HG03066 (cell line): ENCODE measurements around the gene GAA.
"Not testable (repeated sequence)": the region's sequence is repeated elsewhere in the genome, so short reads cannot be mapped to it uniquely, and the experiment has no call there.

Experiments
- ATAC-seq: cut with Tn5 transposase; IDR thresholded peaks from one replicate; pipeline ENCODE4 v1.9.1; 2021; ENCODE audit warnings: low read depth; ENCODE audit not compliant: unreplicated experiment

The GAA gene

DNA sequence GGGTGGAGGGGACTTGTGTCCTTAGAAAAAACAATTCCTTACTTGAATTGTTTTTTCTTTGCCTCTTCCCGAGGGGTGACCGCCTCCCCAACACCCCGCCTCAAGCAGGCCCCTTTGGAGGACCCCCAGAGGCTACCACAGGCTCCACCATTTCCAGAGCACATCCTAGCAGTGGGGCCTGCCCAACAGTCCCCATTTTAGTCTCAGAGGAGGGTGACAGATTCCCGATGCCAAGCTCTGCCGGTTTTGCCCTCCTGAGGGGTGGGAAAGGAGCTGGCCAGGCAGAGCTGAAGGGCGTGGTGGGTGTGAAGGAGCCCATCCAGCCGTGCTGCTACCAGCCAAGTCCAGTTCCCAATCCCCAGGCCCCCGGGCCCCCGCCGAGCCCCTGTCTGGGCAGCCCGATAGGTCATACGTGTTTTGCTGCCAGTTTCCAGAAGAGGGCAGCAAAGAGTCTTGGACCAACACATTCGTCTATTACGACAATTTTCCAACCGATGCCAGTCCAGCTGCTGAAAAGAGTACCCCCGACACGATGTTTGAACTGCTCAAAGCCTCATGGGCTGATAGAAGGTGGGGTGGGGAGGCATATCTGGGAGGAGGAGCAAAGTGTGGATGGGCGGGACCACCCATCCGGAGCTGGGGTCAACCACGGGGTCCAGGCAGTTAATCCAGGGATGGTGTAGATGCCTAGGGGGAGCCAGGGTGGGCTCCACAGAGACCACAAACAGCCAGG is 18.8 kb upstream of the GAA start:
- ATAC-seq = no peak

DNA sequence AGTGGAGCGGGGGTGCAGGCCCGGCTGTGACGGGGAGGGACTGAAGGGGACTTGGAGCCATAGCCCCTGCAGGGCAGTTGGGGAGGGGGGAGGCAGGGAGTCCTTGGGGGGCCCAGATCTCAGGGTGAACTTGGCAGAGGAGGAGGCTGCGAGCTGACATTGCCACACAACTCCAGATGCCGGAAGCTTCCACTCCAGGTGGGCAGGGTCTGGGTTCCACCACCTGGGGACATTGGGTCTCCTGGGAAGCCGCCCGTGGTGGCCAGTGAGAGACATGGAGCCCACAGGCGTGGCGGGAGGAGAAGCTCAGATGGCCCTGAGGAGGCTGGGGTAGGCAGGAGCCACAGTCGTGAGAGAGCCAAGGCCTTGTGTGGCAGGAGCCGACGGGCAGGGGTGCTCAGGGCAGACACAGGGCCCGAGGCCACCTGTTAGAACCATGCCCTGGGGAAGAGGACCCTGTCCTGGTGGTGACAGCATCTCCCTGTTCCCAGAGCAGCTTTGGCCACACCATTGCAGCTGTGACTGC is 18.2 kb upstream of the GAA start:
- no peak for ATAC-seq

DNA sequence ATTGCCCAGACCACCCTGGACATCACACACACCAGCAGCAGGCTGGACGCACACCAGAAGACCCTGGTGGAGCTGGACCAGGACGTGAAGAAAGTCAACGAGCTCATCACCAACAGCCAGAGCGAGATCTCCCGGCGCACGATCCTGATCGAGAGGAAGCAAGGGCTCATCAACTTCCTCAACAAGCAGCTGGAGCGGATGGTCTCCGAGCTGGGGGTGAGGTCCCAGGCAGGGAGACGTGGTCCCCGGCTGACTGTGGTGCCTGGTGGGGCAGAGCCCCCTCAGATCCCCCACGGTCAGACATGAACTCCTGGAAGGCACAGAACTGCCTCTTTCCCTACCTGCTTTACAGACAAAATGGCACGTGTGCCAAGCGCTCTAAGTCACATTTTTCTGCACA is 16.6 kb upstream of the GAA start:
- no peak for ATAC-seq

DNA sequence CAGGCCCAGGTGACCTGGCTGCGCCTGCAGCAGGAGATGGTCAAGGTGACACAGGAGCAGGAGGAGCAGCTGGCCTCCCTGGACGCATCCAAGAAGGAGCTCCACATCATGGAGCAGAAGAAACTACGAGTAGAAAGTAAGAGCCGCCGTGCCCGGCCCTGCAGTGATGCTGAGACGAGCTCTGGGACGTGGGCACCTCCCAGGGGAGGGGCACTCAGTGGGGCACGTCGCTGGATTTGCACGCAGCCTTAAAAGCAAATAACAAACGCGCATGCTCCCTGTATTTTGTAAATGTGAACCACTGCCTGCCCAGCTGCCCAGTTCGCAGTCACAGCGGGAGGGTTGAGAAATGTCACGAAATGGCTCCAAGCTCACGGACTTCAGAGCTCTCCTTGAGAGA is 15.3 kb upstream of the GAA start:
- ATAC-seq = no peak

DNA sequence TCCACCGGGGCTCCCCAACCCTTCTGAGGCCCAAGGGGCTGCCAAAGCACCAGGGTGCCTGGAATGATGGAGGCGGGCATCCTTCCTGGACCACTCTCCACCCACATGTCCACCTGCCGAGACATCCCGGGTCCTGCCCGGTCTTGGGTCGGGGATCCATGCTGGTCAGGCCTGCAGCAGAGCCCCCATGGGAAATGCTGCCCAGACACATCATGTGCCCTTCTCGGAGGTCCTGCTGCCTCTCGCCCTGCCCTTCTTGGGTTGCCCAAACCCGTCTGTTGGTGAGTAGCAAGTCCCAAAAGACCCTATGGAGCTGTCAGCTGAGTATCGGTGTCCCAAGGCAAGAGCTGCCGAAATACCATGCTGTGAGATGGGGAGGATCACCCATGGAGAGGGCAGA is 14.8 kb upstream of the GAA start:
- no peak for ATAC-seq

DNA sequence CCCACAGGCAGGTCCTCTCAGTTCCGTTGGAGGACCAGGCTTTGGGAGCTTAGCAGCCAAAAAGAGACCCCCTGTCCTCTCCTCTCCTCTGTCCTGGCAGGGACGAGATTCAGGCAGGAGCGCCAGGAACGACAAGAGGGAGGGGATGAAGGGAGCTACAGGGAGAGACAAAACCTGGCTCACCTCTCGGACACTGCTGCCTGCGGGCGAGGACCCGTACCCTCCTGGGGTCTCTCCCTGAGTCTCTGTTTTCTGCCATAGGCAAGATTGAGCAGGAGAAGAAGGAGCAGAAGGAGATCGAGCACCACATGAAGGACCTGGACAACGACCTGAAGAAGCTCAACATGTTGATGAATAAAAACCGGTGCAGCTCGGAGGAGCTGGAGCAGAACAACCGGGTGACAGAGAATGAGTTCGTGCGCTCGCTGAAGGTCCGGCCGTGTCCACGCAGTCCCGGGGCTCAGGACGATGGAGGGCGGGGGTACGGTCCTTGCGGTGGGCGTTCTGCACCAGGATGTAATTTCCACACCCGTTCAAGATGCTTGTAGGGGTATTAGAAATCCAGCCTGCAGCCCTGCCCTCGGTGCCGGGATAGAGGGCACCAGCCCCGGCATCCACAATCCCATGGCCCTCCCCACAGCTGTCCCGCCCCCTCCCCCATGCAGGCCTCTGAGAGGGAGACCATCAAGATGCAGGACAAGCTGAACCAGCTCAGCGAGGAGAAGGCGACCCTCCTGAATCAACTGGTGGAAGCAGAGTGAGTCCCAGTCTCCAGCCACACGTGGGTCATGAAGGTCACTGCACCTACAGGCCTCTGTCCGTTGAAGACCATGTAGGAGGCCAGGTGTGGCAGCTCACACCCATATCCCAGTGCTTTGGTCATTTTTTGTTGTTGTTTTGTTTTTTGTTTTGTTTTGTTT is 13.8 kb upstream of the GAA start:
- ATAC-seq = no peak

DNA sequence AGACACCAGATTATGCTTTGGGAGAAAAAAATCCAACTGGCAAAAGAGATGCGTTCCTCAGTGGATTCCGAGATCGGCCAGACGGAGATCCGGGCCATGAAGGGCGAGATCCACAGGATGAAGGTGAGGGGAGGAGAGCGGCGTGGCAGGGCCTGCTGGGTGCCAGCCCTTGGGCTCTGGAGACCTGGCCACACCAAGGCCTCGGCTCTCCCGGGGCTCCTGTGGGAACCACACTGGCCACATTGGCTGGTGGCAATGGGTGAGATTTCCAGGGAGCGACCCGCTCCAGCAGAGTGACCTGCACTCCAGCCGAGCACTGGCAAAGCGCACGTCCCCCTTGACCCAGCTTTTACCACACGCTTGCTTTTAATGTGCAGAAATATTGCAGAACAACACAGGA is 11.6 kb upstream of the GAA start:
- no peak for ATAC-seq

DNA sequence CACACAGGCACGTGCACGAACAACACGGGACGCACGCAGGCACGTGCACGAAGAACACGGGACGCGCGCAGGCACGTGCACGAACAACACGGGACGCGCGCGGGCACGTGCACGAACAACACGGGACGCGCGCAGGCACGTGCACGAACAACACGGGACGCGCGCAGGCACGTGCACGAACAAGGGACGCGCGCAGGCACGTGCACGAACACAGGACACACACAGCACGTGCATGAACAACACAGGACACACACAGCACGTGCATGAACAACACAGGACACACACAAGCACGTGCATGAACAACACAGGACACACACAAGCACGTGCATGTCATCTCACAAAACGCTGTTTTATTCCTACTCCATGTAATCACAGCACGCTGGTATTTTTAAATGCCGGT is 11.2 kb upstream of the GAA start:
- not testable (repeated sequence) for ATAC-seq

DNA sequence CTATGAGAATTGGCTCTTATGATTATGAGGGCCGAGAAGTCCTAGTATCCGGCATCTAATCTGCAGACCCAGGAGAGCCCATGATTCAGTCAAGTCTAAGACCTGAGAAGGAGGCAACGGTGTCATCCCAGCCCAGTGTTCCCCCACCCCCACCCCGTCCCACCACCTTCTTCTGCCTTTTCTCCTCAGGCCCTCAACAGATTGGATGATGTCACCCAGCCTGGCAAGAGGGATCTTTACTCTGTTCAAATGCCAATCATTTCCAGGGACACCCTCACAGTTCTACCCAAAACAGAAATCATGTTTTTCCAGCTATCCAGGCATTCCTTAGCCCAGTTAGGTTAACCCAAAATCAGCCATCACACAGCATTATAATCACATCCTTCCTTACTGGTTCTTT is 10.0 kb upstream of the GAA start:
- ATAC-seq = no peak

DNA sequence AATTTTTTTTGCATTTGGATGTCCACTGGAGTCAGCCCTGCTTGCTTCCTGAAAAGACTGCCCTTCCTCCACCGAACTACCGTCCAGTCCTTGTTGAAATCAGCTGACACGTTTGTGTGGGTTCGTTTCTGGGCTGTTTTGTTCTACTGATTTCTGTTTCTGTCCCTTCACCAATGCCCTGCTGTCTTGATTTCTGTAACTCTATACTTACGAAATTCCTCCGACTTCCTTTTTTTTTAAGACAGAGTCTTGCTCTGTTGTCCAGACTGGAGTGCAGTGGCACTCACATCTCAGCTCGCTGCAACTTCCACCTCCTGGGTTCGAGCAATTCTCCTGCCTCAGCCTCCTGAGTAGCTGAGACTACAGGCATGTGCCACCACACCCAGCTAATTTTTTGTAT is 8.4 kb upstream of the GAA start:
- no peak for ATAC-seq

DNA sequence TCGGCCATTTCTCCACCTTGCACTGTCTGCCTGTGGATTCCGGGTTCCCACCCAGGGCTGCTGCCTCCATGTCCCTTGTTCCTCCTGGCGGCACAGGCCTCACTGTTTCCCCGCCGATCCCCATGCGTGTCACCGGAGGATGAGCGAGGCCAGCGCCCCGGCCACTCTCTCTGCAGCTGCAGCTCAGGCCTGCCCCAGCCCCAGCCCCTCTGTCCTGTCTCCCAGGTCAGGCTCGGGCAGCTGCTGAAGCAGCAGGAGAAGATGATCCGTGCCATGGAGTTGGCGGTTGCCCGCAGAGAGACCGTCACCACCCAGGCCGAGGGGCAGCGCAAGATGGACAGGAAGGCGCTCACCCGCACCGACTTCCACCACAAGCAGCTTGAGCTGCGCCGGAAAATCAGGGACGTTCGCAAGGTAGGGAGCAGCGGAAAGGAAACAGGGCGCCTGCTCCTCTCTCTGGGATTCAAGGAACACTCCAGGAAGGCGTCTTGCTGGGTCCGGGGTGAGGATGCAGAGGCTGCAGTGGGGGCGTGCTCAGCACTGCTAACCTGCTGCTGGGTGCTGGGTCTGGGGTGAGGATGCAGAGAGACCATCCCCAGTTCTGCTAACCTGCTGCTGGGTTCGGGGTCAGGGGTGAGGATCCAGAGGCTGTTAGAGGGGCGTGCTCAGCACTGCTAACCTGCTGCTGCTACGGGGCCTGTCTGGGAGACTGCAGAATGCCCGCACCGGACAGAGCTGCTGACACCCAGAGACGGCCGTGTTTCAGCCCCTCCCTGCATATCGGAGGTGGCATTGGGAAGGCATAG is 6.1 kb upstream of the GAA start:
- ATAC-seq = no peak

DNA sequence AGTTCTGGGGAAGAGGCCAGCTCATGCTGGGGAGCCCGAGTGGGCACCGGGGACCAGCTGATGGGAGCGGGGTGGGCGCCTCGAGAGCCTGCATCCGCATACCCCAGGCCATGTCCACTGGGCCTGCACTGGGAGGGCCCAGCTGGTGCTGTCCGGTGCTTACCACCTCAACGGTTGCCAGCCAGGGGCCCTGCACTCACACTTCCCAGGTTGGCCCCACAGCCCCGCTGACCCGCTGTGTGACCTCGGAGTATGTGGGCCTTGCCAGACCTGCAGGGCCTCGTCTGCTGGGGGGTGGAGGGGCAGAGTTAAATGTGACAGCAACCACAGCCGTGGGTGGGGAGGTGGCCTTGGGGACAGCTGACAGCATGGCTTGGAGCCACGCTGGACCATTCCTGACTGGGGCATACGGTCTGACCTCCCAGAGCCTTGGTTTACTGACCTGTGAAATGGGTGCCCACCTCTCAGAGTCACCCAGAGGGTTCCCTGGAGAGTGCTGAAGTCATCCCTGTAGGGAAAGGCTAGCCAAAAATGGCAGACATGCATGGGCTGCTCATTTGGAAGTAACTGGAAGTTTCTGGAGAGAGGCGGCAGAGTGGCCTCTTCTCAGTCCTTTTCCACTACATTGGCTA is 5.4 kb upstream of the GAA start:
- no peak for ATAC-seq

DNA sequence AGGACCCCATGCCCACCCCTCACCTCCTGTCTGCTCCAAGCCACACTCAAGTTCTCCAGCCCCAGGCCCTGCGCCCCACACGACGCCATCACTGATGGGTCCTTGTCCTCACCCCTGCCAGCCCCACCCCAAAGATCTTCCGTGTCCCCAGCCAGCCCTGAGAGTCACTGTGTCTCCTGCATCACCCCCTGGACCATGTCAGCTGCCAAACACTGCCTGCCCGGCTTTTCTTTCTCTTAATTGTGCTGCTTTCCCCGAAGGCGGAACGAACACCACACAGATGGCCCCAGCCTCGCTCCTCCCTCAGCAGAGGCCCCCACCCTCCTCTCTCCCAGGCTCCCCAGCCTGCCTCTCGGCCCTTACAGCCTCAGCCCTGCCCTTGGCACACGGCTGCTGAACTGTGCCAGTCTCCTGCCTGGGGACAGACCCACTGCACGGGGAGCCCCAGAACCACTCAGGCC is 4.8 kb upstream of the GAA start:
- no peak for ATAC-seq

DNA sequence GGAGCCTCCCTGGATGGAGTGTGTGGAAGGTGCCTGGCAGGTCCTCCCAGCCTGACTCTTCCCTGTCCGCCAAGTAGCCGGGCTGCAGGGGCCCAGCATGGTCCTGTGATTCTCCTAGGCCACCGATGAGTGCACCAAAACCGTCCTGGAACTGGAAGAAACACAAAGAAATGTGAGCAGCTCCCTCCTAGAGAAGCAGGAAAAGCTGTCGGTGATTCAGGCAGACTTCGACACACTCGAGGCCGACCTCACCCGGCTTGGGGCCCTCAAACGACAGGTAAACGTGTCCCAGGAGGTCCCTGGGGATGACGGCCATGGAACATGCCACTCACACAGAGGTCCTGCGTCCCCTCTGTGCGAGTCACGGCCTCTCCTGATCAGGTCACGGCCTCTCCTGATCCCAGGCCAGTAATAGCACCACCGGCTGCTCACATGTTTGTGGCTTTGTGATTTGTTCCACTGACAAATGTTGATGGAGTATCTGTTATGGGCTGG is 4.2 kb upstream of the GAA start:
- no peak for ATAC-seq

DNA sequence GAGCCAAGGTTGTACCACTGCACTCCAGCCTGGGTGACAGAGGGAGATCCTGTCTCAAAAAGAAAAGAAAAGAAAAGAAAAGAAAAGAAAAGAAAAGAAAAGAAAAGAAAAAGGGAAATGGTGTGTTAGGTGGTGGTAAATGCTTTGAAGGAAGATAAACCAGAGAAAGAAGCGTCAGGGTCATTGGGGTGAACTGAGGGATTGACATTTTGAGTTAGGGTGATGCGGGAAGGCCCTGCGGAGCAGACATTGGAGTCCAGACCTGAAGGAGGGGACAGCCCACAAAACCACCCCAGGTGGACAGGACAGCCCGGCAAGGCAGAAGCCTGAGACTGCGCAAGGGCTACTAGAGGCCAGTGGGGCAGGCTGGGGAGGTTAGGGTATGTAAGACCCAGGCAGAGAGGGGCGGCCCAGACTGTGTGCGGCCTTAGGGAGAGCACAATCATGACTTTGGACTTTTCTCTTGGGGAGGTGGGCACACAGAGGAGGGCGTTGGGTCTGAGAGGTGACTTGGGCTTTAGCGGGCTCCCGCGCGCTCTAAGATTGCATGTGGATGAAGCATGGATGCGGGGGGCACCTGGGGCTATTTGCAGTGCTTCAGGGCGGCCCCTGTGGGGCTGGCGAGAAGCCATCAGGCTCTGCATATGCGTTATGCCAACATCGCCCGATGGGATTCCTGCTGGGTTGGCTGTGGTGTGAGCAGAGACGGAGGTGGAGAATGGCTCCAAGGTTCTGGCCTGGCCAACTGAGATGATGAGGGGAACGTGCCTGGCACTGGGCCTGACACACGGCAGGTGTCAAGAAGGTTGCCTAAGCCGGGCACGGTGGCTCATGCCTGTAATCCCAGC is 3.3 kb upstream of the GAA start:
- no peak for ATAC-seq

DNA sequence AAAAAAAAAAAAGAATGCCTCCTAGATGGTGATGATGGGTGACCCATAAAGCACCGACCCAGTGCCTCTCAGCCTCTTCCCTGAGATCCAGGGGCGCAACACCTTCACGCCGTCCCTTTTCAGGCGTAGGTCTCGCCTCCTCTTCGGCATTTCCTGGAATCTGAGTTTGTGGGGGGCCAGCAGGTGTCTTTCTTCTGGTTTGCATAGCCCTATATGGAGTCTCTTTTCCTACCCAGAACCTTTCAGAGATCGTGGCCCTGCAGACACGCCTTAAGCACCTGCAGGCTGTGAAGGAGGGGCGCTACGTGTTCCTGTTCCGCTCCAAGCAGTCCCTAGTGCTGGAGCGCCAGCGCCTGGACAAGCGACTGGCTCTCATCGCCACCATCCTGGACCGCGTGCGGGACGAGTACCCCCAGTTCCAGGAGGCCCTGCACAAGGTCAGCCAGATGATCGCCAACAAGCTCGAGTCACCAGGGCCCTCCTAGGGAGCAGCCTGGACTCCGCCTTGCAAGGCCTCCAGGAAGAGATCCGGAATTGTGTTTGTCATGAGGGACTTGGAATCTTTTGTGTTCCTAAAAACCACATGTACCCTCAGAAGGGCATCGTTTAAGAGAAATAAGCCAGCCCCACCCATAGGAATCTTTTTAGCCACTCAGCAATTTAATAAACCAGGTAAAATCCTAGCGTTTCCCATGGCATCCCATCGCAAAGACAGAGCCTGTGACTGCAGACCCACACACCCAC is 1.9 kb upstream of the GAA start:
- no peak for ATAC-seq

DNA sequence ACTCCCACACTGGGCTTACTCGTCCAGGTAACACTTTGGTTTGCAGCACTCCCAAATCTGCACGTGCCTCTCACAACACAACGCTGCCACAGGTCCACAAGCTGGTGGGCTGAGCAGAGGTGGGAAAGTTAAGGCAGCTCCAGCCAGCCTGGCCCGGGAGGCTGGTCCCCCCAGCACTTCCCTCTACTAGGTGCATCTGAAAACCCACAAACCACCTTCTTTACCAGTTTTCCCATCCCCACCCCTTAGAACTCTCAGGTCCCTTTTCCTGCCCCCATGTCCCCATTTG is 1.4 kb upstream of the GAA start:
- no peak for ATAC-seq

DNA sequence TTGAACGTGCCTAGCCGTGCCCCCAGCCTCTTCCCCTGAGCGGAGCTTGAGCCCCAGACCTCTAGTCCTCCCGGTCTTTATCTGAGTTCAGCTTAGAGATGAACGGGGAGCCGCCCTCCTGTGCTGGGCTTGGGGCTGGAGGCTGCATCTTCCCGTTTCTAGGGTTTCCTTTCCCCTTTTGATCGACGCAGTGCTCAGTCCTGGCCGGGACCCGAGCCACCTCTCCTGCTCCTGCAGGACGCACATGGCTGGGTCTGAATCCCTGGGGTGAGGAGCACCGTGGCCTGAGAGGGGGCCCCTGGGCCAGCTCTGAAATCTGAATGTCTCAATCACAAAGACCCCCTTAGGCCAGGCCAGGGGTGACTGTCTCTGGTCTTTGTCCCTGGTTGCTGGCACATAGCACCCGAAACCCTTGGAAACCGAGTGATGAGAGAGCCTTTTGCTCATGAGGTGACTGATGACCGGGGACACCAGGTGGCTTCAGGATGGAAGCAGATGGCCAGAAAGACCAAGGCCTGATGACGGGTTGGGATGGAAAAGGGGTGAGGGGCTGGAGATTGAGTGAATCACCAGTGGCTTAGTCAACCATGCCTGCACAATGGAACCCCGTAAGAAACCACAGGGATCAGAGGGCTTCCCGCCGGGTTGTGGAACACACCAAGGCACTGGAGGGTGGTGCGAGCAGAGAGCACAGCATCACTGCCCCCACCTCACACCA is 724 bp downstream of the GAA start:
- no peak for ATAC-seq
